Left lung (tissue), 10 donors: ENCODE measurements around the gene SLC12A7. TPM values are rescaled to one million over a fixed set of nuclear protein-coding genes. Genes with fewer than 3 reads are reported as not detected.

Source experiments
- ATAC-seq: fragments of 200-7000 bp; cut with Tn5 transposase; one replicate; pipeline ENCODE4 v1.9.1; 2020; ENCODE audit warnings: moderate library complexity
- DNase-seq, 4 donors: peaks; one replicate each; pipeline ENCODE4 v3.0.0-alpha.2; 2013 to 2020
- H3K27ac ChIP-seq, 2 donors: fragments of 200-600 bp; sonication (generic) in 1 of 2; one replicate each; pipeline versions ENCODE4 v1.5.0 to v1.8.0; 2020 to 2021
- H3K27me3 ChIP-seq, 2 donors: fragments of 200-600 bp; sonication (generic) in 1 of 2; one replicate each; pipeline versions ENCODE4 v1.5.0 to v1.8.0; 2020 to 2021
- H3K36me3 ChIP-seq, 2 donors: fragments of 200-600 bp; sonication (generic) in 1 of 2; one replicate each; pipeline versions ENCODE4 v1.5.0 to v1.8.0; 2020 to 2021
- H3K4me1 ChIP-seq, 2 donors: fragments of 200-600 bp; one replicate each; pipeline ENCODE4 v1.8.0; 2021
- H3K4me3 ChIP-seq, 2 donors: fragments of 200-600 bp; sonication (generic) in 1 of 2; one replicate each; pipeline versions ENCODE4 v1.5.0 to v1.8.0; 2020 to 2021; ENCODE audit warnings: mild to moderate bottlenecking in 1 of 2
- H3K9me3 ChIP-seq, 2 donors: fragments of 200-600 bp; sonication (generic) in 1 of 2; one replicate each; pipeline versions ENCODE4 v1.5.0 to v1.8.0; 2020 to 2021
- CTCF ChIP-seq, 2 donors: fragments of 200-600 bp; sonication (generic) in 1 of 2; IDR thresholded peaks; one replicate each; pipeline versions ENCODE4 v1.5.0 to v1.8.0; 2021; ENCODE audit warnings: antibody characterized with exemption in 2 of 2
- intact Hi-C, 2 donors: fragments of 100-400 bp; cut with DNase I; formaldehyde crosslinking; loops; one replicate each; pipeline versions ENCODE4 v1.11.2 to v1.14.2; 2022
- polyA plus RNA-seq, 6 donors: library from polyadenylated mRNA; unstranded; fragments of 120-200 nt; gene quantifications; one replicate each; pipeline ENCODE4 v1.2.1, GENCODE V29; 2013; ENCODE audit not compliant: insufficient read length in 6 of 6
- total RNA-seq, 2 donors: library from RNA; stranded (reverse); fragmentation: NEBNext Ultra II Directional; extraction: Animal tissue kit (Norgen Biotek cat#: 25700); gene quantifications; one replicate each; pipeline ENCODE4 v1.2.1, GENCODE V29; 2021
- donor health status: DM: no; HTN: yes; CAD: no.
- donor health status: DM: no; HTN: no; CAD: no.

SLC12A7 gene
- total and polyA plus RNA-seq, 8 donors = 28.1 to 45.0 (median 32.3) TPM

DNA sequence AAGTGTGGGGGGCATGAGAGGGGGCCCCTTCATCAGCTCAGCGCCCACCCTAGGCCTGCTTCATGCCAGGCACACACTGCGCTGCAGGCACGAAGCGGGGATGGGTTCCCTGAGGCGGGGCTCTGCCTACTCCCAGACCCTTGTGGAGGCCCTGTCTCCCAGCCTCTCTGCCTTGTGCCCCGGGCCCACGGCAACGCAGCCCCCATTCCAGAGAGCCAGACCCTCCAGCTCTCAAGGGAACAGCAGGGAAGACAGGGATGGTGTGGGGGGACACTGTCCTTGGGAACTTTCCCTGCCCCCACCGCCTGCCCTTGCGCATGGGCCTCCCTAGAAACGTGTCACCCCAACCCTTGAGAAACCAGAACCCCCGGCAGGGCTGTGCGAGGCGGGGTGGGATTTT lies 10.0 kb upstream of the SLC12A7 start:
- no peak overlapping the region for H3K27ac ChIP-seq
- TF ChIP-seq CTCF (IDR thresholded peaks at IDR 0.05) = no peak
- DNase-seq (no peak), ATAC-seq (no peak)
- intact Hi-C loops = no loop called here
- H3K9me3 ChIP-seq = no peaks in the 10 kb centered on the region
- no peaks in the 10 kb centered on the region for H3K27me3 ChIP-seq
- H3K36me3 ChIP-seq = no peaks in the 10 kb centered on the region
- H3K4me1 ChIP-seq = no peaks in the 10 kb centered on the region
- no peak overlapping the region for H3K4me3 ChIP-seq

GRCh38 chr5:1121044-1121443 lies 9.2 kb upstream of the SLC12A7 start:
- no peaks in the 10 kb centered on the region for H3K27me3 ChIP-seq
- H3K36me3 ChIP-seq = no peaks in the 10 kb centered on the region
- H3K9me3 ChIP-seq = no peaks in the 10 kb centered on the region
- ATAC-seq (no peak), DNase-seq (no peak)
- intact Hi-C loops = no loop called here
- H3K4me1 ChIP-seq = no peaks in the 10 kb centered on the region
- H3K4me3 ChIP-seq = no peak overlapping the region
- TF ChIP-seq CTCF (IDR thresholded peaks at IDR 0.05) = no peak
- no peak overlapping the region for H3K27ac ChIP-seq

GRCh38 chr5:1120236-1120999 lies 8.6 kb upstream of the SLC12A7 start:
- DNase-seq = no peak
- Histone ChIP-seq H3K27ac (no peak overlapping the region), H3K27me3 (no peaks in the 10 kb centered on the region), H3K36me3 (no peaks in the 10 kb centered on the region), H3K9me3 (no peaks in the 10 kb centered on the region), H3K4me3 (no peak overlapping the region), H3K4me1 (no peaks in the 10 kb centered on the region)
- intact Hi-C loops = no loop called here
- no peak for ATAC-seq
- no peak for TF ChIP-seq CTCF (IDR thresholded peaks at IDR 0.05)

GRCh38 chr5:1119312-1119831 lies 7.5 kb upstream of the SLC12A7 start:
- Histone ChIP-seq H3K4me1 (no peaks in the 10 kb centered on the region), H3K9me3 (no peaks in the 10 kb centered on the region), H3K27ac (no peak overlapping the region), H3K4me3 (no peak overlapping the region), H3K27me3 (no peaks in the 10 kb centered on the region), H3K36me3 (no peaks in the 10 kb centered on the region)
- intact Hi-C loops = no loop called here
- no peak for TF ChIP-seq CTCF (IDR thresholded peaks at IDR 0.05)
- ATAC-seq (peak; percentile 7), DNase-seq (no peak)

DNA sequence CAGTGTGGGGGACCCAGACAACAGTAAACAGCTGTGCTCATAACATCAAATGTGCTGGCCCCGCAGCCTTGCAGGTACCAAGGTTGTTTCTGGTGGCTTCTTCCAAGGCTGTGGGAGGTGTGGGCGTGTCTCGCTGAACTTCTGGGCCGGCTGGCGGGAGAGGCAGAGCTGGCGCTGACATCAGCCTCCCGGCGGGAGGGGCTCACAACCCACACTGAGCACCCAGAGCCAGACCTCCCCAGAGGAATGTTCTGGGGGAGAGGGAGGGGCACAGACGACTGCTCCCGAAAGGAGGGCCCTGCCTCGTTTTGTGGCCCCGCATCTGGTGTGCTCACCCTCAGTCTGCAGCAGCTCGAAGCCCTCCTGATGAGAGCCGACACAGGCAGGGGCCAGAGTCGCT lies 6.9 kb upstream of the SLC12A7 start:
- Histone ChIP-seq H3K27ac (no peak overlapping the region), H3K36me3 (no peaks in the 10 kb centered on the region), H3K4me3 (no peak overlapping the region), H3K4me1 (no peaks in the 10 kb centered on the region), H3K27me3 (no peaks in the 10 kb centered on the region), H3K9me3 (no peaks in the 10 kb centered on the region)
- TF ChIP-seq CTCF (IDR thresholded peaks at IDR 0.05) = no peak
- intact Hi-C loops = no loop called here
- ATAC-seq (peak; percentile 27), DNase-seq (no peak)
